ENCODE results near the gene GALNT4.

The GALNT4 gene

GRCh38 chr12:89474615-89475014 is 50.0 kb downstream of the GALNT4 start:
- Histone ChIP-seq H3K4me3 (no peak overlapping the region), H3K9me3 (no peaks in the 10 kb centered on the region), H3K36me3 (replicated peaks) (no peaks in the 10 kb centered on the region), H3K4me1 (no peaks in the 10 kb centered on the region), H3K27me3 (ENCODE audit: low read depth) (no peaks in the 10 kb centered on the region)
- in situ Hi-C loops (cut with MboI; ENCODE audit: low sequenced_read_pairs): no loop called here
- no peak for DNase-seq (ENCODE audit: low spot score in 2 of 2)
